ENCODE data around the gene NAPB. TPM values are rescaled to one million over a fixed set of nuclear protein-coding genes. Genes with fewer than 3 reads are reported as not detected.

NAPB gene
- total RNA-seq, 1 donor from 2014 or later, result 74.1 TPM

- H3K4me1 Mint-ChIP-seq (ENCODE audit: low read depth, unreplicated experiment), result no peaks in the 10 kb centered on the region
- TF ChIP-seq, protein P1, sequence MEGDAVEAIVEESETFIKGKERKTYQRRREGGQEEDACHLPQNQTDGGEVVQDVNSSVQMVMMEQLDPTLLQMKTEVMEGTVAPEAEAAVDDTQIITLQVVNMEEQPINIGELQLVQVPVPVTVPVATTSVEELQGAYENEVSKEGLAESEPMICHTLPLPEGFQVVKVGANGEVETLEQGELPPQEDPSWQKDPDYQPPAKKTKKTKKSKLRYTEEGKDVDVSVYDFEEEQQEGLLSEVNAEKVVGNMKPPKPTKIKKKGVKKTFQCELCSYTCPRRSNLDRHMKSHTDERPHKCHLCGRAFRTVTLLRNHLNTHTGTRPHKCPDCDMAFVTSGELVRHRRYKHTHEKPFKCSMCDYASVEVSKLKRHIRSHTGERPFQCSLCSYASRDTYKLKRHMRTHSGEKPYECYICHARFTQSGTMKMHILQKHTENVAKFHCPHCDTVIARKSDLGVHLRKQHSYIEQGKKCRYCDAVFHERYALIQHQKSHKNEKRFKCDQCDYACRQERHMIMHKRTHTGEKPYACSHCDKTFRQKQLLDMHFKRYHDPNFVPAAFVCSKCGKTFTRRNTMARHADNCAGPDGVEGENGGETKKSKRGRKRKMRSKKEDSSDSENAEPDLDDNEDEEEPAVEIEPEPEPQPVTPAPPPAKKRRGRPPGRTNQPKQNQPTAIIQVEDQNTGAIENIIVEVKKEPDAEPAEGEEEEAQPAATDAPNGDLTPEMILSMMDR (IDR thresholded peaks at IDR 0.05; ENCODE audit: partially characterized antibody, unreplicated experiment), result peak; percentile 56
- no peak overlapping the region for H3K4me3 Mint-ChIP-seq (ENCODE audit: unreplicated experiment)
- peak; percentile 86 for DNase-seq
- peaks cover 9% of the 10 kb centered on the region for H3K27me3 Mint-ChIP-seq (ENCODE audit: unreplicated experiment)
- no peaks in the 10 kb centered on the region for H3K36me3 Mint-ChIP-seq (ENCODE audit: unreplicated experiment)
- no peak overlapping the region for H3K27ac Mint-ChIP-seq (ENCODE audit: unreplicated experiment)
- peaks cover 3% of the 10 kb centered on the region for H3K9me3 Mint-ChIP-seq (ENCODE audit: unreplicated experiment)
Measured at GRCh38 chr20:23446505-23446904, 25.2 kb upstream of the NAPB start.

DNA sequence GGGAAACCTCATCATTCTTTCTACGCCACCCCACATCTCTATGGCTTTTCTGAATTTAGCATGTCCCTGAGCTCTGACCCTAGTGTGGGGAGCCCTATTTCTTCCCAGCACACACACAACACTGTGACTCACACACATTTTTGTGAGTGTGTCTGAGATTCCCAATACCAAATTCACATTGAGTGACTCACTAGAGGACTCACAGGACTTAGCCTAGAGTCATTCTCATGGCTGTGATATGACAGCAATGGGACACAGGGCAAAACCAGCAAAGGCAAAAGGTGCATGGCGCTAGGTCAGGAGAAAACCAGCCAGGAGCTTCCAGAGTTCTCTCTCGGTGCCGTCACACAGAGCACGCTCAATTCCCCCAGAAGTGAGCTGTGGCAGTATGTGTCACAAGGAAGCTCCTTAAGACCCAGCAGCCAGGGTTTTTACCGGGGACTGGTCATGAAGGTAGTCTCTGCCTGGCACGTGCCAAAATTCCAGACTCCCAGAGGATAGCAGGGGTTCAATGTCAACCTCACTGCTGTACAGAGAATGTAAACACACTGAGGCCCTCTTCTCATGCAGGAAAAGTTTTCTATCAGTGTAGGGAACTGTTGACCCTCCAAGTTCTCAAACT is 24.4 kb upstream of the NAPB start:
- Mint-ChIP-seq H3K9me3 (ENCODE audit: unreplicated experiment) (peaks cover 3% of the 10 kb centered on the region), H3K36me3 (ENCODE audit: unreplicated experiment) (no peaks in the 10 kb centered on the region), H3K27ac (ENCODE audit: unreplicated experiment) (no peak overlapping the region), H3K4me1 (ENCODE audit: low read depth, unreplicated experiment) (no peaks in the 10 kb centered on the region), H3K4me3 (ENCODE audit: unreplicated experiment) (no peak overlapping the region), H3K27me3 (ENCODE audit: unreplicated experiment) (peaks cover 6% of the 10 kb centered on the region)
- no peak for DNase-seq
- TF ChIP-seq, protein P1 (IDR thresholded peaks at IDR 0.05; ENCODE audit: partially characterized antibody, unreplicated experiment), result no peak

- Mint-ChIP-seq H3K36me3 (ENCODE audit: unreplicated experiment) (no peaks in the 10 kb centered on the region), H3K4me1 (ENCODE audit: low read depth, unreplicated experiment) (no peaks in the 10 kb centered on the region), H3K27me3 (ENCODE audit: unreplicated experiment) (peaks cover 6% of the 10 kb centered on the region), H3K9me3 (ENCODE audit: unreplicated experiment) (peaks cover 4% of the 10 kb centered on the region), H3K27ac (ENCODE audit: unreplicated experiment) (no peak overlapping the region), H3K4me3 (ENCODE audit: unreplicated experiment) (no peak overlapping the region)
- DNase-seq, result no peak
- TF ChIP-seq, protein P1 (IDR thresholded peaks at IDR 0.05; ENCODE audit: partially characterized antibody, unreplicated experiment), result no peak
Measured at GRCh38 chr20:23444859-23445258, 23.6 kb upstream of the NAPB start.

- TF ChIP-seq, protein P1 (IDR thresholded peaks at IDR 0.05; ENCODE audit: partially characterized antibody, unreplicated experiment), result no peak
- H3K27me3 Mint-ChIP-seq (ENCODE audit: unreplicated experiment), result peaks cover 4% of the 10 kb centered on the region
- DNase-seq, result no peak
- H3K4me3 Mint-ChIP-seq (ENCODE audit: unreplicated experiment), result no peak overlapping the region
- no peak overlapping the region for H3K27ac Mint-ChIP-seq (ENCODE audit: unreplicated experiment)
- H3K36me3 Mint-ChIP-seq (ENCODE audit: unreplicated experiment), result no peaks in the 10 kb centered on the region
- H3K9me3 Mint-ChIP-seq (ENCODE audit: unreplicated experiment), result peaks cover 6% of the 10 kb centered on the region
- H3K4me1 Mint-ChIP-seq (ENCODE audit: low read depth, unreplicated experiment), result no peaks in the 10 kb centered on the region
Measured at GRCh38 chr20:23442436-23442835, 21.1 kb upstream of the NAPB start.

DNA sequence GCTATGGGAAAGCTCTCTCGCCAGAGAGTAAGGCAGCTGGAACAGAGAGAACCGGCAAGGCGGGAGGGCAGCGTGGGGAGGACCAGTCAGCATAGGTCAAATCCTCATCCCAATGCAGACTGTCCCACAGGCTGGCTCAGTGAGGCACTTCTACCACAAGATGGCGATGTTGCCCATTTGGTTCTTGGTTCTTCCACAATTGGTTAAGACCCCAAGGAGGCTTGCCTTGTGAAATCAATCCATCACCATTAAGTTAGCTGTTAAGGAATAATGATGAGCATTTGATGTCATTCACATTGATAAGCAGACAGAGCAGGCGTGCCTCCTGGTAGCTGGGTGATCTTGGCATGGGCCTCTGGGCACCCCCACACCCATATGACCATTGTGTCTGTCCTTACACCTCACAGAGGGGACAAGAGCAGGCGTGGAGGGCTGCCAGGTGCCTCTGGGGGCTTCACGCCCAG is 20.6 kb upstream of the NAPB start:
- TF ChIP-seq, protein P1 (IDR thresholded peaks at IDR 0.05; ENCODE audit: partially characterized antibody, unreplicated experiment), result peak; percentile 82
- peaks cover 4% of the 10 kb centered on the region for H3K27me3 Mint-ChIP-seq (ENCODE audit: unreplicated experiment)
- H3K36me3 Mint-ChIP-seq (ENCODE audit: unreplicated experiment), result no peaks in the 10 kb centered on the region

More for the DNA sequence above, 20.6 kb upstream of the NAPB start:
- Mint-ChIP-seq H3K4me1 (ENCODE audit: low read depth, unreplicated experiment) (no peaks in the 10 kb centered on the region), H3K27ac (ENCODE audit: unreplicated experiment) (no peak overlapping the region), H3K4me3 (ENCODE audit: unreplicated experiment) (no peak overlapping the region), H3K9me3 (ENCODE audit: unreplicated experiment) (peaks cover 7% of the 10 kb centered on the region)
- peak; percentile 86 for DNase-seq

Data from glutamatergic neuron (in vitro differentiated cells).